ENCODE data around the gene ARSD. TPM values are rescaled to one million over a fixed set of nuclear protein-coding genes. Genes with fewer than 3 reads are reported as not detected.
"Not testable (repeated sequence)": the region's sequence is repeated elsewhere in the genome, so short reads cannot be mapped to it uniquely, and the experiment has no call there.

The ARSD gene
- total RNA-seq, 1 experiment from 2014 or later, result 3.0 TPM

DNA sequence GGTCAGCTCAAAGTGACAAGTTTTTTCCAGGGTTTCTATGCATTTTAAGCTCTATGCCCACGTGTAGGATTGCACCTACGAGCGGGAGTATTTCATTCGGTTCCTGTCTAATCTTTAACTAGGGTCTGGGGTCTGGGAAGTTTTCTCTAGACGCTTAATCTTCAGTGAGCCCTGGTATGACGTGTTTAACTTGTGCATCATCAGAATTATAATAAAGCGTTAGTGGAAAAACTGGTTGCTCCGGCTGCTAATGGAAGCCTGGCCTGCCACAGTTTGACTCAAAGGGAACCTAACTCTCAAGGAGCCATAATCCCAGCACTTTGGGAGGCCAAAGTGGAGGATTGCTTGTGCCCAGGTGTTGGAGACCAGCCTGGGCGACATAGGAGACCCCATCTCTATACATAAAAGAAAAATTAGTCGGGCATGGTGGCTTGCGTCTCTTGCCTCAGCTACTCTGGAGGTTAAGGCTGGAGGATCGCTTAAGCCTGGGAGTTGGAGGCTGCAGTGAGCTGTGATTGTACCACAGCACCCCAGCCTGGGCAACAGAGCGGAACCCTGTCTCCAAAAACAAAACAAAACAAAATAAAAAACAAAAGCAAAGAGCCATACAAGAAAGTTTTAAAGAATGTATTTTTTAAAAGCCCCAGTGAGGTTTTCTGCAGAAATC, 30.2 kb downstream of the ARSD start:
- ChIA-PET POLR2A (no interaction called here), CTCF (interaction anchor here (1.5 kb wide), 1 partner anchor 23 kb away, joined by 3 read pairs; no protein-coding TSS in a partner anchor)
- Mint-ChIP-seq H3K27me3 (ENCODE audit: low read depth) (no peaks in the 10 kb centered on the region; the same call in 1 of the 2 replicates), H3K36me3 (peaks cover 16% of the 10 kb centered on the region), H3K4me3 (no peak overlapping the region), H3K4me1 (peaks cover 29% of the 10 kb centered on the region), H3K9me3 (peaks cover 10% of the 10 kb centered on the region), H3K27ac (peak overlapping the region; percentile 91)
- DNase-seq (ENCODE audit: low spot score) (no peak), ATAC-seq (no peak)
- TF ChIP-seq ELF4 (CRISPR knock-in tag; IDR thresholded peaks at IDR 0.05; ENCODE audit: low read depth) (no peak), ZBTB21 (CRISPR knock-in tag; IDR thresholded peaks at IDR 0.05; ENCODE audit: borderline replicate concordance) (no peak), JUN (CRISPR knock-in tag; IDR thresholded peaks at IDR 0.05) (no peak), MXD4 (CRISPR knock-in tag; IDR thresholded peaks at IDR 0.05; ENCODE audit: borderline replicate concordance) (no peak), ZNF232 (CRISPR knock-in tag; IDR thresholded peaks at IDR 0.05) (no peak), ZNF423 (CRISPR knock-in tag; IDR thresholded peaks at IDR 0.05) (no peak), JAZF1 (CRISPR knock-in tag; IDR thresholded peaks at IDR 0.05) (no peak)
- TF ChIP-seq, protein P1, sequence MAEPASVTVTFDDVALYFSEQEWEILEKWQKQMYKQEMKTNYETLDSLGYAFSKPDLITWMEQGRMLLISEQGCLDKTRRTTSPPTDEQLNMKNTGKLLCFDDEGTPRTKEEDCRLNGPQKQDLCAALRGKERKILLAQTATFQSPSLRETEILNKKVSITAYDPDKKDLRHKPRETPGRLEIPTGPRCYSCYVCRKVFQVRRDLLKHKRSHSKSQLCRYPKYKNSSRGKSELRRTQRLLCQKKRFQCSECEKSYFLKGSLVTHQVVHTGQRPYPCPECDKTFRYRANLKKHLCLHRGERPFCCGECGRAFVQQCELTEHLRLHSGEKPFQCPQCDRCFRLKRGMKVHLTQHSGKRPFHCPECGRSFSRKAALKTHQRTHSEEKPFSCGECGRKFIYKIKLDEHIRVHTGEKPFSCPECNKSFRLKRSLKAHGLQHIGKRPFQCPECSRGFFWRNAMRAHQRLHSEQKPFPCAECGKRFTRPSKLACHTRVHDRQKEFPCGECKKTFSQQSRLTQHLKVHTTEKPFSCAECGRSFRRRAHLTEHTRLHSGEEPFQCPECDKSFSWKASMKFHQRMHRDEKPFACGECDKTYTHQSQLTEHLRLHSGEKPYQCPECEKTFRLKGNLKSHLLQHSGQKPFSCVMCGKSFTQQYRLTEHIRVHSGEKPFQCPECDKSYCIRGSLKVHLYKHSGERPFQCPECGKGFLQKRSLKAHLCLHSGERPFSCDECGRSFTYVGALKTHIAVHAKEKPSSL (CRISPR knock-in tag; conservative IDR thresholded peaks at IDR 0.05), result no peak
- TF ChIP-seq, protein P2, sequence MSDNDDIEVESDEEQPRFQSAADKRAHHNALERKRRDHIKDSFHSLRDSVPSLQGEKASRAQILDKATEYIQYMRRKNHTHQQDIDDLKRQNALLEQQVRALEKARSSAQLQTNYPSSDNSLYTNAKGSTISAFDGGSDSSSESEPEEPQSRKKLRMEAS (CRISPR knock-in tag; IDR thresholded peaks at IDR 0.05), result no peak
- TF ChIP-seq, protein P3, sequence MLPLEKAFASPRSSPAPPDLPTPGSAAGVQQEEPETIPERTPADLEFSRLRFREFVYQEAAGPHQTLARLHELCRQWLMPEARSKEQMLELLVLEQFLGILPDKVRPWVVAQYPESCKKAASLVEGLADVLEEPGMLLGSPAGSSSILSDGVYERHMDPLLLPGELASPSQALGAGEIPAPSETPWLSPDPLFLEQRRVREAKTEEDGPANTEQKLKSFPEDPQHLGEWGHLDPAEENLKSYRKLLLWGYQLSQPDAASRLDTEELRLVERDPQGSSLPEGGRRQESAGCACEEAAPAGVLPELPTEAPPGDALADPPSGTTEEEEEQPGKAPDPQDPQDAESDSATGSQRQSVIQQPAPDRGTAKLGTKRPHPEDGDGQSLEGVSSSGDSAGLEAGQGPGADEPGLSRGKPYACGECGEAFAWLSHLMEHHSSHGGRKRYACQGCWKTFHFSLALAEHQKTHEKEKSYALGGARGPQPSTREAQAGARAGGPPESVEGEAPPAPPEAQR (CRISPR knock-in tag; IDR thresholded peaks at IDR 0.05), result no peak
- TF ChIP-seq, protein P4, sequence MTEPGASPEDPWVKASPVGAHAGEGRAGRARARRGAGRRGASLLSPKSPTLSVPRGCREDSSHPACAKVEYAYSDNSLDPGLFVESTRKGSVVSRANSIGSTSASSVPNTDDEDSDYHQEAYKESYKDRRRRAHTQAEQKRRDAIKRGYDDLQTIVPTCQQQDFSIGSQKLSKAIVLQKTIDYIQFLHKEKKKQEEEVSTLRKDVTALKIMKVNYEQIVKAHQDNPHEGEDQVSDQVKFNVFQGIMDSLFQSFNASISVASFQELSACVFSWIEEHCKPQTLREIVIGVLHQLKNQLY (CRISPR knock-in tag; IDR thresholded peaks at IDR 0.05), result no peak
- TF ChIP-seq, protein P5, sequence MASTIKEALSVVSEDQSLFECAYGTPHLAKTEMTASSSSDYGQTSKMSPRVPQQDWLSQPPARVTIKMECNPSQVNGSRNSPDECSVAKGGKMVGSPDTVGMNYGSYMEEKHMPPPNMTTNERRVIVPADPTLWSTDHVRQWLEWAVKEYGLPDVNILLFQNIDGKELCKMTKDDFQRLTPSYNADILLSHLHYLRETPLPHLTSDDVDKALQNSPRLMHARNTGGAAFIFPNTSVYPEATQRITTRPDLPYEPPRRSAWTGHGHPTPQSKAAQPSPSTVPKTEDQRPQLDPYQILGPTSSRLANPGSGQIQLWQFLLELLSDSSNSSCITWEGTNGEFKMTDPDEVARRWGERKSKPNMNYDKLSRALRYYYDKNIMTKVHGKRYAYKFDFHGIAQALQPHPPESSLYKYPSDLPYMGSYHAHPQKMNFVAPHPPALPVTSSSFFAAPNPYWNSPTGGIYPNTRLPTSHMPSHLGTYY (CRISPR knock-in tag; IDR thresholded peaks at IDR 0.05), result no peak

DNA sequence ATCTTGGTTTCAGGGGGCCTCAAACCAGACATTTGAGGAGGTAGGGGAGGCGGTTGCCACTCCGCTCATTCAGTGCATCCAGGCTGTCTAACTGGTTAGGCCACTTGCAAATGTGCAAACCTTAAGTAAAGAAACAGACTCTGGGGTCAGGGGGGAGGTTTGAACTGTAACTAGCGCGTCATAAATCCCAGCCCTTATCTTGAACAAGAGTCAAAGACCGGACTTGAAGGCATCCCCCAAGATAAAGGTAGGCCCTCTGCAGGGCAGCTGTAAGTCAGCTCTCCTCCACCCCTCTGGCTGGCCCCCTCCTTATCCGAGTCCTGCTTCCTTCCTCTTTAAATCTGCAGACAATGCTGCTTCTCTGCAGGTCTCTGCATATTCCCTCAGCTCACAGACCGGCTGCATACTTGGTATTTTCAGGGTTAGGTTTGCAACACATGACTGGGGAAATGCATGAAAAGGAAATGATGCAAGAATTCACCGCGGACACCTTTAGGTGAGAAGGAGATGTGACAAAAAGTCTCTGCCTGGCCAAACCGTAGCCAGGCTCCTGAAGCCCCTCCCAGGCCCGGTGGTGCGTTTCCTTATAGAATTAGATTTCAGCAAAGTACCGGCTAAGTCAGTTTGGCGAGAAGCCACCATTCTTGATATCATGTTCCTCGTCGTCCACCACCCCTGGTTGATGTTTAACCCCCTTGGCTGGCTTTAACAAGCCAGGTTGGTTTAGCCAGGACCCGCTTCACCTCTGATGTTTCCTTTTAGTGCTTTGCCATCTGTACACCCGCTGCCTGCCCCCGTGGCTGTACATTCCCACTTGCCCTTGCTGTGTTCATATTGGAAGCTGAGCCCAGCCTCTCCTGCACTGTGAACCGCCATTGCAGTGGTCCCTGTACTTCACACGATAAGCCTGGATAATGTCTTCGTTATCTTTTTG, 31.2 kb downstream of the ARSD start:
- ATAC-seq, result peak; percentile 86
- POLR2A ChIA-PET; H3K4me3 Mint-ChIP-seq; H3K27me3 Mint-ChIP-seq (ENCODE audit: low read depth); H3K9me3 Mint-ChIP-seq: not testable (repeated sequence)
- peaks cover 29% of the 10 kb centered on the region for H3K4me1 Mint-ChIP-seq
- TF ChIP-seq GABPB1 (CRISPR knock-in tag; IDR thresholded peaks at IDR 0.05), result peak; percentile 71
- peak; percentile 26 for DNase-seq (ENCODE audit: low spot score)
- CTCF ChIA-PET, result interaction anchor here (1.5 kb wide), 1 partner anchor 22 kb away, joined by 3 read pairs; no protein-coding TSS in a partner anchor
- H3K36me3 Mint-ChIP-seq, result peaks cover 18% of the 10 kb centered on the region
- H3K27ac Mint-ChIP-seq, result peak overlapping the region; percentile 91

DNA sequence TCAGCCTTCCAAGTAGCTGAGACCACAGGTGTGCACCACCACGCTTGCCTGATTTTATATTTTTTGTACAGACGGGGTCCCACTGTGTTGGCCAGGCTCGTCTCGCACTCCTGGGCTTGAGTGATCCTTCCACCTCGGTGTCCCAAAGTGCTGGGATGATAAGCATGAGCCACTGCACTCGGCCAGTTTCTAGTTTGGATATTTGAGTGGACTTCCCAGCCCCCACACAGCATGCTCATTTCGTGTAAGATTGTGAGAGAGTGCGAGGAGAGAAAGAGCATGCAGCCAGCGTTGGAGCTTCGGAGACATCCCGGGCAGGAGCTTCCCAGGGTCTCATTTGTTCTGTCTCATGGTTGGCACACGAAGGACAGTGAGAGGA, 31.8 kb downstream of the ARSD start:
- Mint-ChIP-seq H3K4me3 (no peak overlapping the region), H3K4me1 (peaks cover 29% of the 10 kb centered on the region), H3K27ac (peak overlapping the region; percentile 91), H3K9me3 (peaks cover 2% of the 10 kb centered on the region), H3K27me3 (ENCODE audit: low read depth) (no peaks in the 10 kb centered on the region), H3K36me3 (peaks cover 13% of the 10 kb centered on the region)
- DNase-seq (ENCODE audit: low spot score) (no peak), ATAC-seq (no peak)
- TF ChIP-seq JAZF1 (CRISPR knock-in tag; IDR thresholded peaks at IDR 0.05), result no peak
- 0 out of 2 replicates have a peak, but pooled peaks have one; percentile 37 for TF ChIP-seq ZNF121 (CRISPR knock-in tag; IDR thresholded peaks at IDR 0.05)
- POLR2A ChIA-PET, result no interaction called here
- CTCF ChIA-PET, result no interaction called here
